Stimulated activated CD4-positive, alpha-beta T cell treated with anti-CD3 and anti-CD28 coated beads, Interleukin-4, amount 100 ng/mL, for 48 hours (primary cell): Measurements from ENCODE around the gene ITGA2.

Experiments used
- DNase-seq, 2 donors: peaks; one replicate each; pipeline ENCODE4 v3.0.0-alpha.2; 2020; ENCODE audit warnings: low read depth in 2 of 2

ITGA2 gene

GRCh38 chr5:53017794-53018391, 28.7 kb downstream of the ITGA2 start:
- DNase-seq: no peak

DNA sequence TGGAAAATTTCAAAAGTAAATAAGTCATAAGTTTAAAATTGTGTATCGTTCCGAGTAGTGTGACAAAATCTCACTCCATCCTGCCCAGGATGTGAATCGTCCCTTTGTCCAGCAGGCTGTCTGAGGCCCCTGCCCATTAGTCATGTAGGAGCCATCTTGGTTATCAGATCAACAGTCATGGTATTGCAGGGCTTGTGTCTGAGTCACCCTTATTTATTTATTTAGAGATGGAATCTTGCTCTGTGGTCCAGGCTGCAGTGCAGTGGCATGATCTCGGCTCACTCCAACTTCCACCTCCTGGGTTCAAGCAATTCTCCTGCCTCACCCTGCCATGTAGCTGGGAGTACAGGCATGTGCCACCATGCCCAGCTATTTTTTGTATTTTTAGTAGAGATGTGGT, 30.2 kb downstream of the ITGA2 start:
- no peak for DNase-seq

DNA sequence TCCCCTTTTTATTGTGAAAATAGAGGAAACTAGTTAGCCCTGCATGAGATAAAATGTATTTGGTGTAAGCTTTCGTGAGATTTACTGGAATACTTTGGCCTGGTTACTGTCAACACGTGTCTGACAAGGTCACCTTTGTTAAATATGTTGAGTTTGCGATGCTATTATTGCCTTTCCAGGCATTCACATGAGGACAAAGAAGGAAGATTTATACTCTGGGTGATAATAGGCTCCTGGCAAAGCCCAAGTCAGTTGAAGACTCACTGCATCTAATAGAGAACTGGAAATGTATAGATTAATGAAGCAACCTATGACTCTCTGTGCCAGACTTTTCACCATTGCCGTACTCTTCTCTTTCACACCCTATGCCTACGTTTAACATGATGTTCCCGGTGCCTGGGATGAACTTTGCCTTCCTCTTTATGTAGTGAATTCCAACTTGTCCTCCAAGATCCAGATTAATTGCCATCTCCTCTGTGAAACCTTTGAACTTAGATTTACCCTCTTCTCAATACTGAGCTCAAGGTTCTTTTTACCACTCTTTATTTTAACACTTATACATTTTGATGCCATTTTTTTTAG, 33.9 kb downstream of the ITGA2 start:
- DNase-seq: no peak

DNA sequence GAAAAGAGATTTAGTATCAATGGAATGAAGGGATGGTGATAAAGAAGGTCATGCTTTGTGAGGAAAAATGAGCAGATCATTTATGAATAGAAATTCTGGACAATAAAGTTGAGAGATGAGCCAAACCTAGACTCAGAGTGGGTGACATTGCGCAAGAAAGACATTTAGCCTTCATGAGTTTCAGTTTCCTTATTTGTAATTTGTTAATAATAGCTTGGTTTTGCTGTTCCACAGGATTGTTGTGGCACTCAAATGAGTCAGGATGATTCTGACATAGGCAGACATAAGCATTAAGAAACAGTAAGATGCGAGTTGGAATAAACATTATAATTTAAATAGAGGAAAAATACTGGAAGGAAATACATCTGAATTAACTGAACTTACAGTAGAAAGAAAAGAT, 34.8 kb downstream of the ITGA2 start:
- DNase-seq: no peak

DNA sequence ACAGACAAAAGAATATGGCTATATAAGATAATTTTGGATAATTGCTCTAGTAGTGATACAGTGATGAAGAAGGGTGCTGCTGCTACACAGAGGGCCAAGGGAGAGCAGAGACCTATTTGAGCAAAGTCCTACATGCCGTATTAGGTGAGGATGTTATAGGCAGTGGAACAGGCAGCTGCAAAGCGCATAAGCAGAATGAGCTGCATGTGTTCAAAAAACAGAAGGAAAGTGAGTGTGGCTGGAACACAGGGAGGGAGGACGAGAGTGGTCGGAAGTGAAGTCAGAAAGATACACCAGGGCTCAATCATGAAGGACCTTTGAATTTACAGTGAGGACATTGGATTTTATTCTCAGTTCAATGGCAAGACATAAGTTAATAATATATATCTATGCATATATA, 35.4 kb downstream of the ITGA2 start:
- DNase-seq: no peak

GRCh38 chr5:53025487-53025886, 36.3 kb downstream of the ITGA2 start:
- DNase-seq: no peak

DNA sequence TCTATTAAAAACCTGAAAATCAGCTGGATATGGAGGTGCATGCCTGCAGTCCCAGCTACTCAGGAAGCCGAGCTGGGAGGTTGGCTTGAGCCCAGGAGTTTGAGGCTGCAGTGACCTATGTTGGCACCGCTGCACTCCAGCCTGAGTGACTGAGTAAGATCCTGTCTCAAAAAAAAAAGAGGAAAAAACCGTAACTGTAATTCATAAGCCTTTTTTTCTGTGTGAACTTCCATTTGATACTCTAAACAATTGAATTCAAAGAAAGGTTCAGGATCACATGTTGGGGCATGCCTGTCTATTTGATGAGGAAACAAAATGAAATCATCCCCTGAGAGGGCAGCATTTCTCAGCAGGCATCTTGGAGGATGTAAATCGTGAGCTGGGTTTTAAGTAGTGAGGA, 38.8 kb downstream of the ITGA2 start:
- no peak for DNase-seq

DNA sequence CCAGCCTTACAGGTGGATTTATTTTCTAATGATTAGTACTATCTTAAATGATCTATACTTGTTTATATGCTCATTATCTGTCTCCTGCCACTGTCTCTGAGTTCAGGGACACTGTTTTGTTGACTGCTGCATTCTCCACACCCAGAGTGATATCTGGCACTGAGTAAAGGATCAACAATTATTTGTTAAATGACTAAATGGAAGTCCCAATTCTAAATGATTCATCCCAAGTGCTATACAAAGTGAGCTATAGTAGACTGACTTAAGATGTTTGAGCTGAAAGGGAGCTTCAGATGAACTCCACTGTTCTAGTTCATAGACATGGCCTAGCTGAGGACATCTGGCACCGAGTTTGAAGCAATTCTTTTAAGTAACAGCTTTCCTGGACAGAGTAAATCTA, 40.5 kb downstream of the ITGA2 start:
- DNase-seq: no peak

GRCh38 chr5:53030893-53031292, 41.7 kb downstream of the ITGA2 start:
- no peak for DNase-seq

GRCh38 chr5:53031695-53032096, 42.5 kb downstream of the ITGA2 start:
- DNase-seq: no peak

- DNase-seq: no peak
Observed at GRCh38 chr5:53032188-53032587, 43.0 kb downstream of the ITGA2 start.

- DNase-seq: no peak
Observed at GRCh38 chr5:53034832-53035231, 45.7 kb downstream of the ITGA2 start.

DNA sequence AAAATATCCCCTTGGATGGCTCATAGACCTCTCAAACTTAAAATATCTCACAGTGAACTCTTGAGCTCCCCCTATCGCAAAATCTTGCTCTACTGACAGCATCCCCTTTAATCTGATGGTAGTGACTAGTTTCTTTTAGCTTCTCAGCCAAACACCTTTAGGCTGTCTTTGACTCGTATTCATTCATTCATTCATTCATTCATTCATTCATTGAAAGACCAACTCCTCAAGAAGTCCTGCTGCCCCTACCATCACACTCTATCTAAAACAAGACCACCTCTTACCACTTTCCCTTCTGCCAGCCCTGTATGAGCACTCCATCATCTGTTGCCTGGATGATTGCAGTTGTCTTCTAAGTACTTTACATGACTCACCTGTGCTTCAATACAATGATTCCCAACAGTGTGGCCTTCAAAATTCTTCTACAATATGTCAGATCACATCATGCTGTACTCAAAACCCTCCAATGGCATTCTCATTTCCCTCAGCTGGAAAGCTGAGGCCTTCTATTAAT, 46.8 kb downstream of the ITGA2 start:
- DNase-seq: no peak

DNA sequence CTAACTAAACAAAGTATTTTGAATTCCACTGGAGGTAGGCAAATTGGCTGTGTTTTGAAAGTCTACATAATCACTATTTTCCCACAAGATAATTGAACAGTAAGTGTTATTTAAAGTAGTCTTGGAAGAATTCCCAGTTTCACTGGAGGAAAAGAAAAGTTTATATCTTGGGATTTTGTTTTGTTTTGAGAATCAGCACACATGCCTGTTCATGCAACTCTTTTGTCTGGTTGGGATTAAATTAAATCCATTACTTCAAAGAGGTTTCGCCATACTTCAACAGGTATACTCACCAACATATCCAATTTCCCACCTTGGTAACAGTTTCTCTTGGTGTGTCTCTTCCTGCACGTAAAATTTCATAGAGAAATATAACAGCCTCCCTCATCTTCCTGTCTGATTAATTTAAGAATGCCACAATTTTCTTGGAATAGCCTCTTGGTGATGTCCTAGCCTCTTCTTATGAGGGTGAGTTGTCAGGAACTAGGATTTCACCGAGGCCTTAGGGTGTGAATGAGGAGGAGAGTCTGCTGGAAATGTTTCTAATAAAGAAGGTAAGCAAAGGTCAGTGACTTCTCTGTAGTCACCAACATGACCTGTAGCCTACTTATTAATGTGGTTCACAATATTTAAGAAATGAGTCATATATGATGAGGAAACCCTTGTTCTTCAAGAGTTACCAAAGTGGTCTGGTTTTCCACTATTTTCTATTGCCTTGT, 48.1 kb downstream of the ITGA2 start:
- DNase-seq: no peak

GRCh38 chr5:53038196-53038847, 49.2 kb downstream of the ITGA2 start:
- DNase-seq: no peak

DNA sequence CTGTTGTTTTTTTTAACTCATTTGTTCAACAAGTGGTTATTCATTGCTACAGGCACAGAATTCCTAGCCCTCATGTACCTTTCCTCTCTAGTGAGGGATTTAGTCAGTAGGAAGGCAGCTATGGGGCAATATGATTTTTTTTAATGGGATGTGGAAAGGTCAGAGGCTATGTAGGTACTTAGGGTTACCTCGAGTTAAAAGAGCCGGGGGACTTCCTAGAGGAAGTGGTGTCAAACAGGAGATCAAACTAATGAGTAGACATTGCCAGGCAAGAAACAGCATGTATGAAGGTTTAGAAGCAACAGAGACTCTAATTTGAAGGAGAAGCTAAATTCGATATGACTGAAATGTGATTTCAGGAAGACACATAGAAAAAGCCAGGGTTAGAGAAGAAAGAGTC, 50.7 kb downstream of the ITGA2 start:
- DNase-seq: no peak

DNA sequence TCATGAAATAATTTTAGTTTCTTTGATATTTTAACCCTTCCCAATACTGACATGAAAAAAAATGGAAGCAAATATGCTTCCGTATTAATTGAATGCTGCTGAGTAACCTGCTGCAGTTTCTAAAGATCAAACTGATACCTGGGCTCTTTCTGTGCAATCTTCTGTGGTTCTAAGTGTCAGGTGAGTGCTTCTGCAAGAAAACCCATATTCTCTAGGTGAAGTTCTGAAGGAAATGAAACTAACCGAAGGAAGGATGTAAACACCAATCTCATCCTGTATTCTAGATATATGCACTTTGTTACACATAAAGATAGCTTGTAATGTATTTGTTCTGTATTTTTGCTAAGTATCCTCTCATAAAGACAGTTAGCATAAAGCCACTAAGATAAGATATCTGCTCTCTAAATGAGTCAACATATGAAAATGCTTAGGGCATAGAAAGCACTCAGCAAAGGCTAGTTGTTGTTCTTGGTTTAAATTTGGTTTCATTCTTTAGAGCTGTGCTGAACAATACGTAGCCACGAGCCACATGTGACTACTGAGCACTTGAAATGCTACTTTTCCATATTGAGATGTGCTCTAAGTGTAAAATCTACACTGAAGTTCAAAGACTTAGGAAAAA, 52.0 kb downstream of the ITGA2 start:
- DNase-seq: no peak

GRCh38 chr5:53041740-53042139, 52.6 kb downstream of the ITGA2 start:
- DNase-seq: no peak

GRCh38 chr5:53045263-53045662, 56.1 kb downstream of the ITGA2 start:
- no peak for DNase-seq

DNA sequence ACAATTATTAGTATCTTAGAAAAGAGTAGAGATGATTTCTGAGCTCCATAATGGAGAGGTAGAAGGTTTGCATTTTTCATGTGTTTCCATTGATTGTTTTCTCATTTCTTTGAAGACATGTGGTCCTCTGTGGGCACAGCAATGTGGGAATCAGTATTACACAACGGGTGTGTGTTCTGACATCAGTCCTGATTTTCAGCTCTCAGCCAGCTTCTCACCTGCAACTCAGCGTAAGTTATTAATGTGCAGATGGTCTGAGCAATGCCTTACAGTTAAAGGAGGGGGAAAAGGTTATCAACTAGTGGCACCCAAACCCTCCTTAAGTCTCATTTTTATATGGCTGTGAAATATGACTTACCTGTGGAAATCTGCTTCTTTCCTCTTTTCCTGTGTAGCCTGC, 59.1 kb downstream of the ITGA2 start:
- DNase-seq: no peak

DNA sequence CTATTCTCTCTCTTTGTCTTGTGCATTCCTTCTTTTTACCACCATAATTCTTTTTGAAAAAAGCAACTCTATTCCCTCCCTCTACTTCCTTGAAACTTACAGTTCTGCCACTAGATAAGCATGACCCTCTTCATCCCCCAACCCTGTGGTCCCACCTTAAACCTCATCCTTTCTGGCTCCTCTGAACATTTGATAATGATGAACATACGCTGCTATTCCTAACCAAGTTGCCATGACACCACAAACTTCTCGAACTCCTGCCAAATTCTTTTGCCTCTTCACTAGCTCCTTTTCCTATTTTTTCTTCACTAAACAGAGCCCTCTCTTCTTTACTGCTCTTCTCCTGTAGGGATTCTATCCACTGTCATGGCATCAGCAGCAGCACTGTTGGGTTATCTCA, 63.3 kb downstream of the ITGA2 start:
- no peak for DNase-seq

- DNase-seq: no peak
Observed at GRCh38 chr5:53053364-53053763, 64.2 kb downstream of the ITGA2 start.
